RWPE1 (cell line): ENCODE results near the gene CYP4F12.
"Not testable (repeated sequence)": the region's sequence is repeated elsewhere in the genome, so short reads cannot be mapped to it uniquely, and the experiment has no call there.

ENCODE experiments used
- CTCF ChIA-PET: fragments of 350-600 bp; sonication (Branson Sonifier 250); formaldehyde crosslinking; extraction: SDS; loops from one replicate; lab custom pipeline; 2021; lab: Yijun Ruan, JAX
- POLR2A ChIA-PET: fragments of 400-600 bp; formaldehyde crosslinking; extraction: SDS; loops from one replicate; lab custom pipeline; 2020; ENCODE audit warnings: antibody characterized with exemption; ENCODE audit not compliant: low non-redundant PET; lab: Yijun Ruan, JAX
- DNase-seq: peaks from one replicate; pipeline ENCODE4 v3.0.0; 2012; ENCODE audit warnings: low spot score
- H3K27ac ChIP-seq: fragments of 450-650 bp; 2 replicates; pipeline ENCODE4 v1.5.1; 2017
- CTCF ChIP-seq: fragments of 450-650 bp; conservative IDR thresholded peaks from 2 replicates; pipeline ENCODE4 v1.5.1; 2017; ENCODE audit warnings: low read depth, mild to moderate bottlenecking

CYP4F12 gene

DNA sequence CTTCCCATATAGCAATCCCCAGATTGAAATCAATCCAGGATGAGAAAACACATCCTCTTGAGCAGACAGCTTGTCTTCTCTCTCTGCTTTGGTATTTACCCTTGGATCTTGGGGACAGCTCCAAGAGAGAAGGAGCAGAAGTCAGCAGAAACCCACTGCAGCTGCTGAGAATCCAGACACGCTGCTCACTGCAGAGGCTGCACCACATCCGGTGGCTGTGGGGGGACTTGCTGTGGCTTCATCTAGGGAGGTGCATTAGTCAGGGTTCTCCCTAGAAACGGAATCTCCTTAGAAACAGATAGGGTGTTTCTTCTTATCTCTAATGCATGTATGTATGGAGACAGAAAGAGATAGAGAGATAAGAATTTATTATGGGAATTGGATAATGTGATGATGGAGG lies 2.7 kb downstream of the CYP4F12 start:
- TF ChIP-seq CTCF, result no peak
- no peak for DNase-seq
- POLR2A ChIA-PET, result no interaction called here
- no peak overlapping the region for H3K27ac ChIP-seq
- CTCF ChIA-PET, result no interaction called here

DNA sequence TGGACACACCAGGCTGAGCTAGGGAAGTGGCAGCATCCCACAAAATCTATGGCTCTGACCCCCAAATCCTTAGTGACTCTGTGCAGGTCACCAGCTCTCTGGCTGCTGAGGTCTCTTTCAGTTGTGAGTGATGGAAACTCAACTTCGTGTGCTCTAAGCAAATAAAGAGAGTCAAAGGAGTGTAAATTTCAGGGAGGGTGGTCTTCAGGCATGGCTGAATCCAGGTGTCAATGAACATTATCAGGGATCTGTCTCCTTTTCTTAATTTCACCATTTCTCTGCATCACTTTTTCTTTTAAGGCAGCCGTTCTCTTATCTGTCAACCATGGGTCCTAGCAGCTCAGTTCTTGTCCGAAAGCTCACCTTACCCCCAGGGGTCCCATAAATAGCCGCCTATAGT lies 6.2 kb downstream of the CYP4F12 start:
- ChIA-PET POLR2A (no interaction called here), CTCF (no interaction called here)
- no peak overlapping the region for H3K27ac ChIP-seq
- DNase-seq, result no peak
- no peak for TF ChIP-seq CTCF

DNA sequence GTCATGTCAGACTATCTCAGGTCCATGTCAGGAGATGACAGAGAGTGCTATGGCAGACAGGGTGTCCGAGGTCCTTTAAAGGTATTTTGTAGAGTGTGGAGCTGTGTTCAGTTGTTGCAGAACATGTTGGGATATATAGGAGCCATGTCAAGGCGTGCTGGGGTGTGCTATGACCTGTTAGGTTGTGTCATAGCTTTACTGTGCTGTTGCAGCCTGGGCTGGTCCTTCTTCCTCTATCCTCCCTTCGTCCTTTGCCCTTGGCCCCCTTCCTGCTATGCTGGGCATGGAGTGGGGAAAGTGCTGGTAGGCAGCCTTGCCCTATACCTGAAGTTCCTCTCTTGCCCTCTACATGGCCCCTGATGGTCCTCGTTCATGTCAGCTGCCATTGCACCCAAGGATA lies 7.0 kb downstream of the CYP4F12 start:
- H3K27ac ChIP-seq, POLR2A ChIA-PET, CTCF ChIA-PET, DNase-seq: not testable (repeated sequence)

GRCh38 chr19:15680478-15681322 lies 7.8 kb downstream of the CYP4F12 start:
- no peak for TF ChIP-seq CTCF
- no peak for DNase-seq
- POLR2A ChIA-PET, result no interaction called here
- CTCF ChIA-PET, result no interaction called here
- no peak overlapping the region for H3K27ac ChIP-seq

GRCh38 chr19:15683411-15683810 lies 10.5 kb downstream of the CYP4F12 start:
- ChIA-PET POLR2A (no interaction called here), CTCF (interaction anchor here (0.5 kb wide), 1 partner anchor 186 kb away, joined by 3 read pairs; no protein-coding TSS in a partner anchor)
- TF ChIP-seq CTCF, result no peak
- H3K27ac ChIP-seq, result no peak overlapping the region
- DNase-seq, result no peak

GRCh38 chr19:15684828-15685227 lies 11.9 kb downstream of the CYP4F12 start:
- ChIA-PET CTCF (no interaction called here), POLR2A (no interaction called here)
- peak; percentile 28 for DNase-seq
- no peak overlapping the region for H3K27ac ChIP-seq
- no peak for TF ChIP-seq CTCF

GRCh38 chr19:15696654-15697194 lies 23.8 kb downstream of the CYP4F12 start:
- no peak overlapping the region for H3K27ac ChIP-seq
- no peak for DNase-seq
- ChIA-PET CTCF (no interaction called here), POLR2A (no interaction called here)
- TF ChIP-seq CTCF, result no peak
